ENCODE data around the gene PDP2.
"Not testable (repeated sequence)": the region's sequence is repeated elsewhere in the genome, so short reads cannot be mapped to it uniquely, and the experiment has no call there.

The PDP2 gene

DNA sequence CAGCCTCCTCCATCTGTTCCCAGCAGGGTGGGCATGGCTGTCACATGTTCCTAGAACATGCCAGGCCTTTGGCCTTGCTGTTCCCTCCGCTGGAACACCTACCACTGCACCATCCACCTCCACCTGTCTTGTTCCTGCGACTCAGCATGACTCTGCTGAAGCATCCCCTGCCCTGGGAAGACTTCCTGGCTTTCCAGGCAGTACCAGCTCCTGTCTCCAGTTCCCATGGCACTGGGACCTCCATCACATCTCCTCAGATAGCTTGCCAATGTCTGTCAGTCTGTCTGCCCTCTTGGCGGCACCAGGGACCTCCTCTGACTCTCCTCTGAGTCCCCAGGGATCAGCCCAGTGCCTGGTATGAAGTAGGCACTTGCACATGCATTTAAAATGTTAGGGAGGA is 15.7 kb downstream of the PDP2 start:
- WGBS, 2 donors (ENCODE audit: extremely low coverage in 2 of 2, insufficient read length in 2 of 2, insufficient replicate concordance in 1 of 2) = no CpG with 5 or more reads among the region's 3 CpGs
- H2AFZ ChIP-seq (ENCODE audit: low read length) = no peak overlapping the region
- no peak overlapping the region for H2BK120ac ChIP-seq (ENCODE audit: low read depth, low read length)

DNA sequence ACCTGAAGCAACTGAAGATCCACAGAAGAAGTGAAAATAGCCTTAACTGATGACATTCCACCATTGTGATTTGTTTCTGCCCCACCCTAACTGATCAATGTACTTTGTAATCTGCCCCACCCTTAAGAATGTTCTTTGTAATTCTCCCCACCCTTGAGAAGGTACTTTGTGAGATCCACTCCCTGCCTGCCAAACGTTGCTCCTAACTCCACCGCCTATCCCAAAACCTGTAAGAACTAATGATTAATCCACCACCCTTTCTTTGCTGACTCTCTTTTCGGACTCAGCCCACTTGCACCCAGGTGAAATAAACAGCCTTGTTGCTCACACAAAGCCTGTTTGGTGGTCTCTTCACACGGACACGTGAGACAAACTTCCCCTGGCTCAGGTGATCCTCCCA is 16.4 kb downstream of the PDP2 start:
- DNase-seq (ENCODE audit: low spot score); H2BK15ac ChIP-seq (ENCODE audit: low read length); H2BK120ac ChIP-seq (ENCODE audit: low read depth, low read length); H3K4me3 ChIP-seq (ENCODE audit: low read length in 2 of 2); H3K9ac ChIP-seq (ENCODE audit: low read depth, low read length, poor library complexity); H3K27ac ChIP-seq (replicated peaks; ENCODE audit: low read length); H4K91ac ChIP-seq (ENCODE audit: low read depth, low read length, poor library complexity); H3K79me1 ChIP-seq (ENCODE audit: low read depth, low read length); H2BK12ac ChIP-seq (ENCODE audit: low read length); H2AFZ ChIP-seq (ENCODE audit: low read length); H3K4ac ChIP-seq (ENCODE audit: low read length); H3K23ac ChIP-seq (ENCODE audit: low read depth, low read length, poor library complexity); H3K18ac ChIP-seq (ENCODE audit: low read length); H3K27me3 ChIP-seq (ENCODE audit: control insufficient read depth in 3 of 3, insufficient read depth in 3 of 3, low read depth in 1 of 3, low read length in 3 of 3); H2AK5ac ChIP-seq (ENCODE audit: low read depth, low read length); H3K36me3 ChIP-seq (replicated peaks in 1 of 2; ENCODE audit: control insufficient read depth in 2 of 2, insufficient read depth in 2 of 2, low read length in 2 of 2); H4K8ac ChIP-seq (ENCODE audit: low read depth, low read length); H2BK5ac ChIP-seq (ENCODE audit: low read length); H3K4me2 ChIP-seq (ENCODE audit: insufficient read depth, low read length, poor library complexity, severe bottlenecking); H3K9me3 ChIP-seq (replicated peaks in 1 of 2; ENCODE audit: control insufficient read depth in 2 of 2, insufficient read depth in 1 of 2, low read depth in 1 of 2, low read length in 2 of 2); H3K14ac ChIP-seq (ENCODE audit: low read length): not testable (repeated sequence)
- WGBS, 2 donors (ENCODE audit: extremely low coverage in 2 of 2, insufficient read length in 2 of 2, insufficient replicate concordance in 1 of 2) = no CpG with 5 or more reads among the region's 5 CpGs
- H3K4me1 ChIP-seq (ENCODE audit: control insufficient read depth in 2 of 2, insufficient read depth in 1 of 2, low read depth in 1 of 2, low read length in 2 of 2) = peaks cover 6 to 20% of the 10 kb centered on the region in 2 donors

More for the DNA sequence above, 15.7 kb downstream of the PDP2 start:
- no peak overlapping the region for H4K91ac ChIP-seq (ENCODE audit: low read depth, low read length, poor library complexity)
- no peak overlapping the region for H3K4me2 ChIP-seq (ENCODE audit: insufficient read depth, low read length, poor library complexity, severe bottlenecking)
- no peak overlapping the region for H2BK12ac ChIP-seq (ENCODE audit: low read length)
- peaks cover 0 to 3% of the 10 kb centered on the region in 2 donors for H3K36me3 ChIP-seq (replicated peaks in 1 of 2; ENCODE audit: control insufficient read depth in 2 of 2, insufficient read depth in 2 of 2, low read length in 2 of 2)
- H3K9me3 ChIP-seq (replicated peaks in 1 of 2; ENCODE audit: control insufficient read depth in 2 of 2, insufficient read depth in 1 of 2, low read depth in 1 of 2, low read length in 2 of 2) = no peaks in the 10 kb centered on the region
- H3K14ac ChIP-seq (ENCODE audit: low read length) = no peak overlapping the region
- peaks cover 0 to 7% (median 0%) of the 10 kb centered on the region in 3 experiments for H3K27me3 ChIP-seq (ENCODE audit: control insufficient read depth in 3 of 3, insufficient read depth in 3 of 3, low read depth in 1 of 3, low read length in 3 of 3)
- no peaks in the 10 kb centered on the region for H3K79me1 ChIP-seq (ENCODE audit: low read depth, low read length)
- no peak overlapping the region for H3K23ac ChIP-seq (ENCODE audit: low read depth, low read length, poor library complexity)
- no peak overlapping the region for H3K9ac ChIP-seq (ENCODE audit: low read depth, low read length, poor library complexity)
- H3K27ac ChIP-seq (replicated peaks; ENCODE audit: low read length) = no peak overlapping the region
- no peak overlapping the region for H3K4me3 ChIP-seq (ENCODE audit: low read length in 2 of 2)
- DNase-seq (ENCODE audit: low spot score) = no peak
- no peak overlapping the region for H3K18ac ChIP-seq (ENCODE audit: low read length)
- peaks cover 6 to 18% of the 10 kb centered on the region in 2 donors for H3K4me1 ChIP-seq (ENCODE audit: control insufficient read depth in 2 of 2, insufficient read depth in 1 of 2, low read depth in 1 of 2, low read length in 2 of 2)
- no peak overlapping the region for H2BK15ac ChIP-seq (ENCODE audit: low read length)
- no peak overlapping the region for H2AK5ac ChIP-seq (ENCODE audit: low read depth, low read length)
- no peak overlapping the region for H4K8ac ChIP-seq (ENCODE audit: low read depth, low read length)
- H2BK5ac ChIP-seq (ENCODE audit: low read length) = no peak overlapping the region
- H3K4ac ChIP-seq (ENCODE audit: low read length) = no peak overlapping the region

DNA sequence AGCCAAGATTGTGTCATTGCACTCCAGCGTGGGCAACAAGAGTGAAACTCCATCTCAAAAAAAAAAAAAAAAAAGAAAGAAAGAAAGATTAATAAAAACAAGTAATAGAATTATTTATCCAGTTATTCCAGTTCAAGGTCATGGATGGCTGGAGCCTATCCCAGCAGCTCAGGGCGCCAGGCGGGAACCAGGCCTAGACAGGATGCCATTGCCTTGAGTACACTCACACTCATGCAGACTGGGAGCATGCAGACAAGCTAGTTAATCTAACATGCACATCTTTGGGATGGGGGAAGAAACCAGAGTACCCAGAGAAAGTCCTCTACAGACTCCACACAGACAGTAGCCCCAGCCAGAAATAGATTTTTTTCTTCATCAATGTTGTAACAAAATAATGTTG is 17.9 kb downstream of the PDP2 start:
- Histone ChIP-seq H3K36me3 (replicated peaks in 1 of 2; ENCODE audit: control insufficient read depth in 2 of 2, insufficient read depth in 2 of 2, low read length in 2 of 2) (no peaks in the 10 kb centered on the region), H3K18ac (ENCODE audit: low read length) (no peak overlapping the region), H3K79me1 (ENCODE audit: low read depth, low read length) (no peaks in the 10 kb centered on the region), H3K27ac (replicated peaks; ENCODE audit: low read length) (no peak overlapping the region), H3K4me2 (ENCODE audit: insufficient read depth, low read length, poor library complexity, severe bottlenecking) (no peak overlapping the region), H2BK120ac (ENCODE audit: low read depth, low read length) (no peak overlapping the region), H3K4ac (ENCODE audit: low read length) (no peak overlapping the region), H3K4me1 (ENCODE audit: control insufficient read depth in 2 of 2, insufficient read depth in 1 of 2, low read depth in 1 of 2, low read length in 2 of 2) (peaks cover 6 to 20% of the 10 kb centered on the region in 2 donors), H3K9me3 (replicated peaks in 1 of 2; ENCODE audit: control insufficient read depth in 2 of 2, insufficient read depth in 1 of 2, low read depth in 1 of 2, low read length in 2 of 2) (no peaks in the 10 kb centered on the region), H4K91ac (ENCODE audit: low read depth, low read length, poor library complexity) (no peak overlapping the region), H4K8ac (ENCODE audit: low read depth, low read length) (no peak overlapping the region), H2BK12ac (ENCODE audit: low read length) (no peak overlapping the region), H3K27me3 (ENCODE audit: control insufficient read depth in 3 of 3, insufficient read depth in 3 of 3, low read depth in 1 of 3, low read length in 3 of 3) (peaks cover 0 to 7% (median 0%) of the 10 kb centered on the region in 3 experiments), H2AFZ (ENCODE audit: low read length) (no peak overlapping the region), H3K14ac (ENCODE audit: low read length) (no peak overlapping the region), H2AK5ac (ENCODE audit: low read depth, low read length) (no peak overlapping the region), H3K4me3 (ENCODE audit: low read length in 2 of 2) (no peak overlapping the region), H2BK15ac (ENCODE audit: low read length) (no peak overlapping the region), H3K9ac (ENCODE audit: low read depth, low read length, poor library complexity) (no peak overlapping the region), H2BK5ac (ENCODE audit: low read length) (no peak overlapping the region), H3K23ac (ENCODE audit: low read depth, low read length, poor library complexity) (no peak overlapping the region)
- WGBS, 2 donors (ENCODE audit: extremely low coverage in 2 of 2, insufficient read length in 2 of 2, insufficient replicate concordance in 1 of 2) = no CpG with 5 or more reads among the region's 3 CpGs
- DNase-seq (ENCODE audit: low spot score) = no peak

DNA sequence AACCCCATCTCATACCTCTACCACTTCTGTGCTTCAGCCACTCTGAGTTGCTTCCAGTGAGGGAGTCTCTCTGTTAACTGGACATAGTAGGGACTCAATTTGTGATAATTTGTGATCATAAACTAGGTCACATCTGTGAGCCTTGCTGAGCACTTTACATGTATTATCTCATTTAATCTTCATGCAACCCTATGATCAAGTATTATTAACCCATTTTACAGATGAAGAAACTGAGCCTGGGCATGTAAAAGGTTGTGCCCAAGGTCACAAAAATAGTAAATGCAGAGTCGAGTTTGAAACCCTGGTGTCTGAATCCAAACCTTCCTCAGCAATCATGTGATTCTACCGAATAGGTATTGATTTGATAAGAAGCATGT is 18.6 kb downstream of the PDP2 start:
- Histone ChIP-seq H3K9ac (ENCODE audit: low read depth, low read length, poor library complexity) (no peak overlapping the region), H3K4me2 (ENCODE audit: insufficient read depth, low read length, poor library complexity, severe bottlenecking) (no peak overlapping the region), H3K4me3 (ENCODE audit: low read length in 2 of 2) (no peak overlapping the region), H2BK12ac (ENCODE audit: low read length) (no peak overlapping the region), H2BK5ac (ENCODE audit: low read length) (no peak overlapping the region), H2BK15ac (ENCODE audit: low read length) (no peak overlapping the region), H3K4ac (ENCODE audit: low read length) (no peak overlapping the region), H4K91ac (ENCODE audit: low read depth, low read length, poor library complexity) (no peak overlapping the region), H4K8ac (ENCODE audit: low read depth, low read length) (no peak overlapping the region), H3K9me3 (replicated peaks in 1 of 2; ENCODE audit: control insufficient read depth in 2 of 2, insufficient read depth in 1 of 2, low read depth in 1 of 2, low read length in 2 of 2) (no peaks in the 10 kb centered on the region), H3K14ac (ENCODE audit: low read length) (no peak overlapping the region), H2AFZ (ENCODE audit: low read length) (no peak overlapping the region), H3K36me3 (replicated peaks in 1 of 2; ENCODE audit: control insufficient read depth in 2 of 2, insufficient read depth in 2 of 2, low read length in 2 of 2) (no peaks in the 10 kb centered on the region), H2AK5ac (ENCODE audit: low read depth, low read length) (no peak overlapping the region), H3K4me1 (ENCODE audit: control insufficient read depth in 2 of 2, insufficient read depth in 1 of 2, low read depth in 1 of 2, low read length in 2 of 2) (peaks cover 6 to 20% of the 10 kb centered on the region in 2 donors), H3K18ac (ENCODE audit: low read length) (no peak overlapping the region), H3K79me1 (ENCODE audit: low read depth, low read length) (no peaks in the 10 kb centered on the region), H2BK120ac (ENCODE audit: low read depth, low read length) (no peak overlapping the region), H3K23ac (ENCODE audit: low read depth, low read length, poor library complexity) (no peak overlapping the region), H3K27me3 (ENCODE audit: control insufficient read depth in 3 of 3, insufficient read depth in 3 of 3, low read depth in 1 of 3, low read length in 3 of 3) (peaks cover 0 to 14% (median 0%) of the 10 kb centered on the region in 3 experiments), H3K27ac (replicated peaks; ENCODE audit: low read length) (no peak overlapping the region)
- DNase-seq (ENCODE audit: low spot score) = no peak
- WGBS, 2 donors (ENCODE audit: extremely low coverage in 2 of 2, insufficient read length in 2 of 2, insufficient replicate concordance in 1 of 2) = no CpG with 5 or more reads among the region's 2 CpGs

Measured in neuronal stem cell (in vitro differentiated cells).